Activated T-cell treated with anti-CD3 and anti-CD28 coated beads for 4 hours (primary cell): ENCODE measurements around the gene CDC73.

Experiments
- DNase-seq: peaks from one replicate; pipeline ENCODE4 v3.0.0-alpha.2; 2020

CDC73 gene

DNA sequence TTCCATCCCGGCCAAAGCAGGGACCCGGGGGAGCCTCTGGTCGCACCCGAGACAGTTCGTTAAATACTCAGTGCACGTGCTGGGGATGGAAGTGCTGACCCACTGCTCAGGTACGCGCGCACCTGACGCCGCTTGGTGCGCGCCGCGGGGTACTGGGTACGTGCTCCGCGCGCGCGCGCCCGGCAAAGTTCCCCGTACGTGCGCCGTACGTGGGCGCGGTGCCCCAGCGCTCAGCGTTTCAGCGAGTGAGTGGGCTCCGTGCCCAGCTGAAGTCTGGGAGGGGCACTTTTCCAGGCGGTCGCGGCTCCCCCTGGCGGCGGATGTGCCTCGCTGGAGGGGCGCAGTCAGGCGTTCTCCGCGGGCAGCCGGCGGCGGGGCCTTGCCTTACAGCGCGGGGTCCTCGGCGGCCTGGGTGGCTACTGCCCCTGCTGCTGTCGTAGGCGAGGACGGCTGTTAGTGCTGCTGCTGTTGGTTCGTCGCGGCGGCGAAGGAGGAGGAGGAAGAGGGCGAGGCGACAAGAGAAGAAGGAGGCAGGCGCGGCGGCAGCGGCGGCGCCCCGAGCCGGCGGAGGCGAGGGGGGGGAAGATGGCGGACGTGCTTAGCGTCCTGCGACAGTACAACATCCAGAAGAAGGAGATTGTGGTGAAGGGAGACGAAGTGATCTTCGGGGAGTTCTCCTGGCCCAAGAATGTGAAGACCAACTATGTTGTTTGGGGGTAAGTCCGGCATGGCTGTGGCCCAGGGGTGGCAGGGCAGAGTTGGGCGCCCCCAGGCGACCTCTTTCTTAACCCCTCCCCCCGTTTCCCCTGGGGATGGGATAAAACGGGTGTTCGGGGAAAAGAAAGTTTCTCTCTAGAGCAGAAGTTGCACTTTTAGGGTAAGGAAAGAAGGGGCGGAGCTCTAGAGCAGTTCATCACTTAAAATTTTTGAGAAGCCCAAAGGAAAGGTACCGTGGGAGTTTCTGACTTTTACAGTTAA, at the start of gene CDC73:
Gene CDC73 (plus strand): TSS at position 416 of the 978 bp plus-strand sequence. CDS start 170 bp downstream, at position 586.
- DNase-seq, result peak; percentile 99

DNA sequence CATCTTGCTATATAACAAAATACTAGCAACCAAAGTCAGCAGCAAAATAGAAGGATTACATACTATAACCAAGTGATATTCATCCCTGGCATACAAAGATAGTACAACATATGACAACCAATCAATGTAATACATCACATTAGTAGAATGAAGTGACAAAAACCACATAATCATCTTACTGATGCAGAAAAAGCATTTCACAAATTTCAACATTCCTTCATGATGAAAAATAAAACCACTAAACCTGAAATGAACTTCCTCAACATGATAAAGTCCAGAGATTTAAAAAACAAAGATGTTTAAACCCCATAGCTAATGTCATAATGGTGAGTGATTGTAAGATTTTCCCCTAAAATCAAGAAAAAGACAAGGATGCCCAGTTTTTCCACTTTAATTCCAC, 43.8 kb upstream of the CDC73 start:
- no peak for DNase-seq

DNA sequence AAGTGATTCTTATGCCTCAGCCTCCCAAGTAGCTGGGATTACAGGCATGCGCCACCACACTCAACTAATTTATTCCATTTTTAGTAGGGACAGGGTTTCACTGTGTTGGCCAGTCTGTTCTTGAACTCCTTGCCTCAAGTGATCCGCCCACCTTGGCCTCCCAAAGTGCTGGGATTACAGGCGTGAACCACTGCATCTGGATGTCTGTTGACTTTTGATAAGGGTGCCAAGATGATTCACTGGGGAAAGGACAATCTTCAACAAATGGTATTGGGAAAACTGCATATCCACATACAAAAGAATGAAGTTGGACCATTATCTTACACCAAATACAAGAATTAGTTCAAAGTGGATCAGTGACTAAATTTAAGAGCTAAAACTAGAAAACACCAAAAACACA, 42.6 kb upstream of the CDC73 start:
- DNase-seq, result no peak

- DNase-seq, result no peak
Measured at GRCh38 chr1:193083365-193084088, 38.3 kb upstream of the CDC73 start.

DNA sequence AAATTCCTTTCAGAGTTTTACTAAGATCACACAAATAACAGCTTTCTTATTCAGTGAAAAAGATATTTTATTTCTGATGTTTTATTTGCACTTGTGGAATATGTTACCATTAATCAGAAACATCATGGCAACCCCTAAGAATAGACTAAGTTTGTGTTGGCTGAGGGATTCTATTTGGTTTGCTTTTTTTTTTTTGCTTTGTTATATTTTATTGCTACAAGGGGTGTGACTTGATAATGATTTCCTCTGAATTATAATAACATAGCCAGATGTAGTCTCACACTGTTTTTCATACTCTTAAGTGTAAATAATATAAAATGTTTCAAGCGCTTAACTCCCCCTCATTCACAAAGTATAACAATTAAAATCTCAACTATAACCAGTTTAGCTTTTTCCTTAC, 36.6 kb upstream of the CDC73 start:
- no peak for DNase-seq

DNA sequence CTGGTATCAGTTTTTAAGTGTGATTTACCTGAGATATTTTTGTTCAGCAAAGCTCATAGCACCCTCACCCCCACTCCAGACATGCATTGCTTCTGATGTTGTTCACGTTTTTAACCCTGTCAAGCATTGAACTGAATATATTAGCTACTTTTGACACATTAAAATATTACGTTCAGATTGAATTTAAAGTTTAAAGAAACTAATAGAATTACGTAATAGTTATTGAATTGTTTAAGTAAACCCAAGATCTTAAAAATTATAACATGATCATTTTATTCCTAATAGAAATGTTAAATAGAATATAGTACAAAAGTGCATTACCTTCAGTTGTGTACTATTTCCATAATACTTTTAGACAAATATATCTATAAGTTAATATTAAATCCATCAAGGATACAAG, 35.5 kb upstream of the CDC73 start:
- DNase-seq, result no peak

GRCh38 chr1:193087893-193088292, 33.9 kb upstream of the CDC73 start:
- DNase-seq, result no peak

GRCh38 chr1:193090865-193091264, 31.0 kb upstream of the CDC73 start:
- no peak for DNase-seq

- DNase-seq, result no peak
Measured at GRCh38 chr1:193094112-193094511, 27.7 kb upstream of the CDC73 start.

DNA sequence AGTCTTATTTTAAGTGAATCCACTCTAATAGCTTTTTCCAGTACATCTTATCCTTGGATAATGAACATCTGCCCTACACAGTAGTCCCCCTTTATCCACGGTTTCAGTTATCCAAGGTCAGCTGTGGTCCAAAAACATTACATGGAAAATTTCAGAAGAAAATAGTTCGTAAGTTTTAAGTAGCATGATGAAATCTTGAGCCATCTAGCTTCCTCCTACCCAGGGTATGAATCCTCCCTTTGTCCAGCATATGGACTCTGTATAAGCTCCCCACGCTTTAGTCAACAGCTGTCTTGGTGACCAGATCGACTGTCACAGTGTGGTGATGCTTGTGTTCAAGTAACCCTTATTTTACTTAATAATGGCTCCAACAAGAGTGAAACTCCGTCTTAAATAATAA, 19.2 kb upstream of the CDC73 start:
- no peak for DNase-seq

DNA sequence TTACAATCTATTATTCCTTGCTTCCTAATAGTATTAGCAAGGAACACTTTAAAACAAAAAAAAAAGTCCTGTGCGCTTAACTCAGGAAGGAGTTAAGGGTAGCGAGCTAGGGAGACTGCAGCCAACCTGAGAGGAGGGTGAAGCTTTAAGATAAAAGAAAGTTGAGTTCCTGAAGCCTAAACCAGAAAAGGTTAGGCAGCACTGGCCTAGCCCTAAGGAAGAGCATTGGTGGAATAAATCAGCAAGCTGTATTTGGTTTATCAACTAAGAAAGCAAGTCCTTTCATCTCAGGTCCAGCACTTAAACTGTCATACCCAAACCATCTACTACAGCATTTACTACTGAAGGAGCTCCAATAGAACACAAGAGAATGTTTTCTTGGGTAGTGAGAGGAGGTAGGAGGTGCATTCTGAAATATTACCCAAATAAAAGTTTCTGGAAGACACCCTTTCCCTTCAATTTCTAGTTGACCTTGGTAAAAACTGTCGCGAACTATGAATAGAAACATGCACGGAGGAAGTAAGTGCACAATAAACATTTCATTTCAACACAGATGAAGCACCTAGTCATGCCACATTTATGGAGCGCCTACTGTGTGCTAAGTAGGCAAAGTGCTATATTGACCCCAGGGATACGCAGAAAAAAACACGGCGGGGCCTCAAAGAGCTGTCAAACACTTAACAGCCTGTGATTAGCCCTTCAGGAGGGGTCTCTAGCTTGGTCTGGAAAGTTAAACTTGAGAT, 17.9 kb upstream of the CDC73 start:
- no peak for DNase-seq

GRCh38 chr1:193104502-193104906, 17.3 kb upstream of the CDC73 start:
- DNase-seq, result no peak

DNA sequence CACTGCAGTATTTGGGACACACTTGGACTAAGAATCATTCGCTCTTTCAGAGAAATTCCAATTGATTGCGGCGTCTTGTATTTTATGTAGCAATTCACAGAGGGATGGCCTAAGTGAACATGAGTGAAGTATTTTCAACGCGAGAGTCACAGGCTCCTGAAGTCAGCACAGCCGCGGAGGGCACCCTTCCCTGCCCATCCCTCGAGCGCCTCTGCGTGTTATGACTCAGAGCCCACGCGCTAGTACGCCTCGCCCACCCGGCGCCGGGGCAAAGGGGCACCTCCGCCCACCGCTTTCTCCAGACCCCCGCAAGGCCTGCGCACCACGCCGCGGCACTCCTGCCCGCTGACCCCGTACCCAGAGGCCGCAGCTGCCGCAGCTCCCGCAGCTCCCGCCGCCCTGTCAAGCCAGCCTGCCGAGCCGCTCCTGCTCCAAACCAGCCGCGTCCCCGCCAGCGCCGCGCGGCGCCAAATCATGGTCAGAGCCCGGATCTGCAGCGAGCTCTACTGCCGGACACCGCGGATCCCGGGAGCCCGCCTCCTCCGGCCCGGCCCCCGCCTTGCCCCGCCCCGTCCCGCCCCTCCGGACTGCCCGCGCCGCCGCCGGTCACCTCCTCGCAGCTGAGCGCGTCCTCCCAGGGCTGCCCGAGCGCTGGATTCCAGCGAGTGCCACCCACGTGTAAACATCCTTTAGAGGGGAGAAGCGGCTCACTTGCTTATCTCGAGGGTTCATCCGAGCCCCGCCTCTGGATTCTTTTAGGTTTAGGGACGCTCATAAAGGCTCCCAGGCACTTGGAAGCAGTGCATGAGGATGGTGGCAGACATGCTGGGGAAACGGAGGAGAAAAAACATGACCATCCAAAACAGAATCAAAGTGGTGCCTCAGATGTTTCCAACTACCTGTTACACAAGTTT, 16.7 kb upstream of the CDC73 start, which contains the start of gene GLRX2:
Gene GLRX2 (minus strand): TSS at position 508 of the 914 bp plus-strand sequence. CDS start 32 bp downstream, at position 476.
- peak; percentile 58 for DNase-seq

DNA sequence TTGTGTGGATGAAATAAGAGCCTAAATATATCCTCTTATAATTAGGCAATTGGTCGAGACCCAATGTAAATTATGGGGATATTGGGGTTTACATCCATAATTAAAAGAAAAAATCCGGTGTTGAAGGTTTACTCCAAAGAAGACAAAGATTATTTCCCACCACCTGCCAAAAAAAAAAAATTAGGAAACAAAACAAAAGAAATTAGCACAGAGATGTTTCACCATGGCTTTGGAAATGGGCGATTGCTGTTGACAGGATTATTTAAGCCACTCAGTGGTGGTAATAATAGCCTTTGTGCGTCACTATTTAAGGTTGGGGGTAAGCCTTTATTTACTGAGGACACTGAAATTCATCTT, 16.0 kb upstream of the CDC73 start:
- DNase-seq, result no peak

- no peak for DNase-seq
Measured at GRCh38 chr1:193108471-193108870, 13.4 kb upstream of the CDC73 start.

DNA sequence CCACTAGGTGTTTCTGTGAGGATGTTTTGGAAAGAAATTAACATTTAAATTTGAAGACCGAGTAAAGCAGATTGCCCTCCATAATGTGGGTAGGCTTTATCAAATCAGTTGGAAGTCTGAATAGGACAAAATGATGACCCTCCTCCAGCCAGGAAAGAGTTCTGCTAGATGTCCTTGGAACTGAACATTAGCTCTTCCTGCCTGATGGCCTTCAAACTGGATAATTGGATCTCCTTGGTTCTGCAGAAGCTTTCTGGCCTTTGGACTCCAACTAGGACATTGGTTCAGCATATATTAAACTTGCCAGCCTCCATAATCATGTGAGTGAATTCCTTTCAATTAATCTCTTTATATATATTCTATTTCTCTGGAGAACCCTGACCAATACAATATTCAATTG, 12.2 kb upstream of the CDC73 start:
- DNase-seq, result no peak

DNA sequence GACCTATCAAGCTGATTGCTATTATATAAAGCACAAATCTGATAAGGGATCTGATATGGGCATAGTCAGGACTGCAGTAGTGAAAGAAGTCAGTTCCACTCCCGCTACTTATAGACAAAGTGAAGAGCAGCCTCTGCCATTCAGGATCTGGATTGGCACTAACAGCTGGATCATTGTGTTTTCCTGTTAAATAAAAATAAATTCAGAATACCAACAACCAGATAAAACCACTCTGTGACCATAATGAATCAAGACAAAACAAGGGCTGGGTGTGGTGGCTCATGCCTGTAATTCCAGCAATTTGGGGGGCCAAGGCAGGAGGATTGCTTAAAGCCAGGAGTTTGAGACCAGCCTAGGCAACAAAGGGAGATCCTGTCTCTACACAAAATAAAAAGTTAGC, 11.6 kb upstream of the CDC73 start:
- no peak for DNase-seq

- DNase-seq, result no peak
Measured at GRCh38 chr1:193110864-193111263, 11.0 kb upstream of the CDC73 start.

DNA sequence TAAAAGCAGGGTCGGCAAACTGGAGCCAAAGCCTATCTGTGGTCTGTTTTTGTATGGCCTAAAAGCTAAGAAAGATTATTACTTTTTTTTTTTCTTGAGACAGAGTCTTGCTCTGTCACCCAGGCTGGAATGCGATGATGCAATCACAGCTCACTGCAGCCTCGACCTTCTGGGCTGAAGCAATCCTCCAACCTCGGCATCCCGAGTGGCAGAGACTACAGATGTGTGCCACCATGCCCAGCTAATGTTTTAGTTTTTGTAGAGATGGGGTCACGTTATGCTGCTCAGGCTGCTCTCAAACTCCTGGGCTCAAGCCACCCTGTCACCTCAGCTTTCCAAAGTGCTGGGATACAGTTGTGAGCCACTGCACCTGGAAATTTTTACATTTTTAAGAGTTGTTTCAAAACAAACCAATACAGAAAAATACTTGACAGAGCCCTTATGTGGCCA, 10.2 kb upstream of the CDC73 start:
- no peak for DNase-seq

DNA sequence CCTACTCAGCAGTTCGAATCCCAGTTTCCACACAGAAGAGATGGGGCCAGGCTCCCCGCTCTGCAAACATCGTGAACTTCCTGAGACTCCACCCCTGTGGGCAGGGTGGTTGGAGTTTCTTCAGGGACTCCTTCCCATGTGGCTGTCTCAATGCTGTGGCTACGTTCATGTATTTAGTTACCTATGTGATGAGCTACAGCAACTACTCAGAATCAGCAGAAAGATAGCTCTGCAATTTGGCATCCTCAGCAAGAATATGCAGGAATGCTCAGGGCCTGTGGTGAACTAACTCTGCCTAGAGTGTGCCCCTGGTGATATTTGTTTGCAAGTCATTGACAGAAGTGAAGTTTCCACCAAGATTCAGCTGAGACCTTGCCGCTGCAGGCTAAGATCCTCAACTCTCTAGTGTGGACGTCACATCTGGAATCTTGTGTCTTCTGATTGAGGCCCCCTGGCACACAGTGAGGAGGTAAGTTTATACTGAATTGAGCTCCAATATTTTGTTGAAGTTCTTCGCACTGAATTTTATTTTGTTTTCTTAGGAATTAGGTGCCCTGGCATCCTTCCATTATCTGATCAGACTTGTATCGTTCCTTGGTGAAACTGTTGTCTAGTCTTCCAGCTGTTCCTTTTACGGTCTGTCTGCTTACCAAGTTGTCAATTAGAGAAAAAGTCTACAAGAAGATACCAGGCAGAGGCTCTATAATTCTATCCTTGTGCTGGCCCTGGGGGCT, 8.4 kb upstream of the CDC73 start:
- DNase-seq, result no peak

- no peak for DNase-seq
Measured at GRCh38 chr1:193113992-193114332, 7.9 kb upstream of the CDC73 start.
